Measurements from ENCODE around the gene PNPLA8.
"Not testable (repeated sequence)": the region's sequence is repeated elsewhere in the genome, so short reads cannot be mapped to it uniquely, and the experiment has no call there.

The PNPLA8 gene

DNA sequence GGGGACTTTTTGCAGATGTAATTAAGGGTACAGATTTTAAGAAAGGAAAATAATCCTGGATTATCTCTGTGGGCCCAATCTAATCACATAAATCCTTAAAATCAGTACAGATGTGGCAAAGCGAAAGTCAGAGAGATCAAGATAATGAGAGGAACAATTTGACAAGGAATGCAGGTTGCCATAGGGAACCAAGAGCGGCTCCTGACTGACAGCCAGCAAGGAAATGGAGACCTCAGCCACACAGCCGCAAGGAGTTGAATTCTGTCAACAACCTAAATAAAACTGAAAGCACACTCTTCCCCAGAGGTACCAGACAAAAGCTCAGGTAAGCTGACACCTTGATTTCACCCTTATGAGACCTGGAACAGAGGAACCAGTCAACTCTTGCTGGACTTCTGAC lies 3.4 kb upstream of the PNPLA8 start:
- no peak for DNase-seq (ENCODE audit: low spot score)

GRCh38 chr7:108528183-108528712 lies 2.3 kb upstream of the PNPLA8 start:
- no peak for DNase-seq (ENCODE audit: low spot score)

DNA sequence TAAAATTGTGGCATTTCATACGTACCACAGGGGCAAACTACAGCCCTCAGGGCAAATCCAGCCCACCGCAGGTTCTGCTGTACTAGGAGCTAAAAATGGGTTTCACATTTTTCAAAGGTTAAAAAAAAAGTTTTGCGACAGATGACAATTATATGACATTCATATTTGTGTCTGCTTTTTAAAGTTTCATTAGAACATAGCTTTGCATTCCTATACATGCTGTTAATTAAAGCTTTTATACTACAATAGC lies 758 bp upstream of the PNPLA8 start:
- no peak for DNase-seq (ENCODE audit: low spot score)

- DNase-seq (ENCODE audit: low spot score) = no peak
These were observed 479 bp downstream of the PNPLA8 start for GRCh38 chr7:108525327-108525984.

DNA sequence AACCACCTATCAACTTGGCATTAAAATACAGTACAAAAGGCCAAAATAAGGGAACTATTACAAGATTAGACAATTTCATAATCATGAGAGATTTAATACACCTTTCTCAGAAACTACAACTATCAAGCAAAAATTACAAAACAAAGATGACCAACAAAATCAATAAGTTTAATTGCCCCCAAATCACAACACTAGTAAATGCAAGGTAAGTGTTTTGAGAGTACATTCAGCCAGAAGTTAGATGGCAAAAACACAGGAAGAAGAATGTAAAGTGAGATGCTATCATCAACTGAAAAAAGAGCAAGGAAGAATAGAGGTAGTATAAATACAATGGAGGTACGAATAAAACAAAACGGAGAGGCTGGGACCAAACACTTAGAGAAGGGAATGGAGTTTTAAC lies 3.2 kb downstream of the PNPLA8 start:
- no peak for DNase-seq (ENCODE audit: low spot score)

DNA sequence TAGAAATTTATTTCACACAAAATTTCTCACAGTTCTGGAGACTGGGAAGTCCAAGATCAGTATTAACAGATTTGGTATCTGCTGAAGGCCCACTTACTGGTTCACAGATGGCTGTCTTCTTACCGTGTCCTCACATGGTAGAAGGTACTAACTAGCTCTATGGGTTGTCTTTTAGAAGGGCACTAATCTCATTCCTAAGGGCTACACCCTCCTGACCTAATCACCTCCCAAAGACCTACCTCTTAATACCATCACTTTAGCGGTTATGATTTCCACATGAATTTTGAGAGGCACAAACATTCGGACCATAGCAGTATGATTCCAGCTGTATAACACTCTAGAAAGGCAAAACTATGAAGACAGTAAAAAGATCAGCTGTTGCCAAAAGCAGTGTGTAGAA lies 8.0 kb downstream of the PNPLA8 start:
- DNase-seq (ENCODE audit: low spot score) = no peak

DNA sequence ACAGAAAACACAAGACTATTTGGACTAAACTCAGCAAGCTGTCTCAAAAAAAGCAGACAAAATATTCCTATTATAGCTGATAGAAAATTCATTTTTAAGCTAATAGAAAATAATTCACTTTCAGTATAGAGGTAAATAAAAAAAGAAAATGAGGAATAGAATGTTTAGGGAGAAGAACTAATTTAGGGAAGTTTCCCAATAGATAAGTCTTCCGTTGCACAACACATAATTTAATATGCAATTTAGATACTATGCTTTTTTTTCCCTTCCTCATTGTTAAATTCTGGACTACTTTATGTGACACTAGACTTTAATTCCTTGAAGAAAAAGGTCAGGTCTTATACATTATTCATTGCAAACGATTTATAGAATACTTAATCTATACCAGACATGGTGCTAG lies 10.3 kb downstream of the PNPLA8 start:
- no peak for DNase-seq (ENCODE audit: low spot score)

- DNase-seq (ENCODE audit: low spot score) = no peak
These were observed 10.9 kb downstream of the PNPLA8 start for GRCh38 chr7:108515013-108515412.

DNA sequence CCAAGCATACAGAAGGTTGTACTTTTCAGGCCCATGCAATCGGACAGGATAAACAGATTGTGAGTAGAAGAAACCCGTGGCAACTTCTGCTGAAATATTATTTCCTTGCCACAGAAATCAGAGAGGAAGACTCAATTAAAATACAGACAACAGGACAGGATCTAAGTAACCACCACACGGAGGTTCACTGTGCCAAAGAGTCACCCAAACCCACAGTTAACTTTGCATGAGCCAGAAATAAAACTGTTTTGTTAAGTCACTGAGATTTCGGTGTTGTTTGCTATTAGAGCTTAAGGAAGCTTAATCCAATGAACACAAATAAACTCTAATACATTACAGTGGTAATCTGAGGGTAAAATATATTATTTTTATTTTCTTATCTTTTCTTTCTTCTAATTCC lies 14.0 kb downstream of the PNPLA8 start:
- no peak for DNase-seq (ENCODE audit: low spot score)

DNA sequence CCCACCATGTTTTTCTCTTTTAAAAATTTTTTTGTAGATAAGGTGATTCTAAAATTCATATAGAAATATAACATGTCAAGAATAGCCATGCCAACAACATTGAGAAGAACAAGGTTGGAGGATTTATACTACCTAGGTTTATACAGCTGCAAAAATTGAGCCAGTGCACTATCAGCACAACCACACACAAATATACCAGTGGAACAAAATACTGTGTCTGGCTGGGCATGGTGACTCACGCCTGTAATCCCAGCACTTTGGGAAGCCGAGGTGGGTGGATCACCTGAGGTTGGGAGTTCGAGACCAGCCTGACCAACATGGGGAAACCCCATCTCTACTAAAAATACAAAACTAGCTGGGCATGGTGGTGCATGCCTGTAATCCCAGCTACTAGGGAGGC lies 21.4 kb downstream of the PNPLA8 start:
- DNase-seq (ENCODE audit: low spot score) = not testable (repeated sequence)

DNA sequence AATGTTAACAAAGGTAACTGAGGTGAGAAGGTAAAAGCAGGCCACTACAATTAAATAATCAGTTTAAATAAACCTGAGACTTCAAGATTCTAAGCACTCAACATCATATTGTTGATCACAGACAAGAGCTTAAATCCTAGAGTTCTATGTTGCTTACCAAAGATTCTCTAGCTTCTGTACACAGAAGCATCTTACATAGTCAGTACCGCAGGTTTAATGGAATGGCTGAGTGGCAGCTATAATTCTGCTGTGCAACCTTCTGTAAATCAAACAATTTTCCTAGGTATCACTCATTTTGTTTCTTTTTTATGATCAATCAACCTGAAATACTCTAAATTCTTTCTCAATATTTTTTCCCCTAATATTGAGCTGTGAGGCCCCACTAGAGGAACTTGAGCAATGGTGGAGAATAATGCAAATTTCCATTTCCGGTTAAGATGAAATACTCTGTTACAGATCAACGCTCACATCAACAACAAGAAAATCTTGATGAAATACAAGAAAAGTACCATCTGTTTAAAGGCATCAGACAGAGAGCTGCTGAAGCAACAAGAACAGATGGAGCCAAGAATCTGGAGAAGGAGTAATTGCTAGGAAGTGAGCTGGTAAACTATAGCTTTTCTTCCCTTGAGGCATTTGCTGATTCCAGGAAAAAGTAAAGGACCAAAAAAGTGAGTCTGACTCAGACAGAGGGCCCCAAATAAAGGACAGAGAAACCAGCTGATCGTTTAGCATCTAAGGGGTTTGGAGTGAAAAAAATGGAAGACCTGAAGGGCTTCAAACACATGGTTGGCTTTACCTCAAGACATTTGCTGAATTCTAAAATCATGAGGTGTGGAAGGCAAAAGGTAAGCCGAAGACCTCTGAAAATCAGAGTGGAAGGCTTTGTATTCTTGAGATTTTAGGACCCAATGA lies 22.6 kb downstream of the PNPLA8 start:
- no peak for DNase-seq (ENCODE audit: low spot score)

- DNase-seq (ENCODE audit: low spot score) = no peak
These were observed 26.4 kb downstream of the PNPLA8 start for GRCh38 chr7:108499566-108499965.

GRCh38 chr7:108498481-108498880 lies 27.5 kb downstream of the PNPLA8 start:
- DNase-seq (ENCODE audit: low spot score) = no peak

GRCh38 chr7:108497082-108497725 lies 28.7 kb downstream of the PNPLA8 start:
- DNase-seq (ENCODE audit: low spot score) = no peak

GRCh38 chr7:108492742-108493141 lies 33.2 kb downstream of the PNPLA8 start:
- no peak for DNase-seq (ENCODE audit: low spot score)

DNA sequence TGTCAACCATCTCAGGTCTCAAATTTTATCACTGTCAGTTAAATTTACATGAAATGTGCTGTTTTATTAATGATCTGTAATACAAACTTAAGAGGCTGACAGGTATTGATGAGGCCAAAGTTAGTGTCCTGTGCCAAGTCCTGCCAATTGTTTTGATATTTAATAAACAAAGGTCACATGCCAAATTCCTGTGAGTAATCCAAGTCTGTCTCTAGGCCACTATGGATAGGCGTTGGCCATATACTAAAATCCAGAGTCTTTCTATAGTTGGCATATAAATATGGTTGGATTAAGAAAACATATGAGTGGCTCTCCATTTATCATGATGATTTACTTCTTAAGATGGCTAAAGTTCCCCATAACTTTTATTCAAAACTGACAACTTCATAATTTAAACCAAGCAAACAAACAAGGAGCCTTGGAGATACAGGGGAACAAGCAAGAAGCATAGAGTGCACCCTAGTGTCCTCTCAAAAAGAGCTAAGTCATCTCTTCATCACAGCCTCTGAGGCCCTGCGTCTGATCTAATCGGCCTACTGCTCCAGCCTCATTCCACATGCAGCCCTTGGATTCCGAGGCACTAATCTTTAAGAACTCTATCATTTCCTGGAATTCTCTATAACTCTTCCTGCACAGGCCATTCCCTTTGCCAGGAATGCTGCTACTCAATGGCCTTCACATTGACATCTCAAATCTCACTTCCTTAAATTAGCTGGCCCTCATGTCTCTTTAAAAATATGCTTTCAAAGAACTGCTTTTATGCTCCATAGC lies 37.0 kb downstream of the PNPLA8 start:
- no peak for DNase-seq (ENCODE audit: low spot score)

DNA sequence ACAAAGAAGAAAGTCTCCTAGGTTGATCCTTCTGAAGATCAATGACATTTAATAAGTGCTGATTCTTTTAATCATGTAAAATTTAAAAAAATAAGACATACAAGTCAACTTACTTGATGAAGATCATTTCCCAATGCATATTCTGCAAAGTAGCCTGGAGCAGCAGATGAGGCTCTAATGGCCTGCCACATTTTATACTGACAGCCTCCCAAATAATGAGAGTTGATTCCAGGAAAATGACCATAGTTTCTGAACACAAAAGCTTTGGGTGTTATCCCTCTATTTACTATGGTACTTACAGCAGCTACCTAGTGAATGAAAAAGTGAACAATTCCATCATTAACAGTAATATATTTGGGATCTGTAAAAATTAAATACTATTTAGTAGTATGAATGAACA lies 38.3 kb downstream of the PNPLA8 start:
- DNase-seq (ENCODE audit: low spot score) = no peak

- DNase-seq (ENCODE audit: low spot score) = no peak
These were observed 39.5 kb downstream of the PNPLA8 start for GRCh38 chr7:108486291-108486966.

DNA sequence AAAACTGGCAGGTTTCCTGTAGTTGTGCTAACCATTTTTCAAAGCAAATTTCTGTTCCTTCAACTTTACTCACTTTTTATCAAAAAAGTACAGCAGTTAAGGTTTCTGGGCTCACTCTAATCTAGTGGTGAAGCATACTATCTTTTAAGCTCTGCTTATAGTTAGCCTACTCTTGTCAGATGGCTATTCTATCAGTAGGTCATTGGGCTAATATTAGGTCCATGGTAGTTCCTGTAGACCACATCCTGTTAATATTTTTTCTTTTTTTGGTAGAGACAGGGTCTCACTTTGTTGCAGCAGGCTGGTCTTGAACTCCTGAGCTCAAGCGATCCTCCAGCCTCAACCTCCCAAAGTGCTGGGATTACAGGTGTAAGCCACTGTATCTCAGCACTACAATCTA lies 41.8 kb downstream of the PNPLA8 start:
- no peak for DNase-seq (ENCODE audit: low spot score)

DNA sequence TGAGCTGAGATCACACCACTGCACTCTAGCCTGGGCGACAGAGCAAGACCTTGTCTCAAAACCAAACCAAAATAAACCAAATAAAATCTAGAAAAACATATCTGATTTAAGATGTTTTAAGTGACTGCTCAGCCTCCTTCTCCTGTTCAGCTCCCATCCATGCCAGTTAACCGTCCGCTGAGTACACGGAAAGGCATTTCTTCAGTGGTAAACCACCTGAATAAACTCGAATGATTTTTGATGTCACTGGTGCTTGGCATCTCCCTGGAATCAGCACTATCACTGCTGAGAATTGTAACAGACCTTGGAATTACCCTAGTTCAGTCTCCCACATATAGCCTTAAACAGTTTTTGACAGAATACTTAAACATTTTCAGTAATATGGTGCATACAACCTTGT lies 45.6 kb downstream of the PNPLA8 start:
- DNase-seq (ENCODE audit: low spot score) = no peak

- DNase-seq (ENCODE audit: low spot score) = no peak
These were observed 46.2 kb downstream of the PNPLA8 start for GRCh38 chr7:108479751-108480150.

DNA sequence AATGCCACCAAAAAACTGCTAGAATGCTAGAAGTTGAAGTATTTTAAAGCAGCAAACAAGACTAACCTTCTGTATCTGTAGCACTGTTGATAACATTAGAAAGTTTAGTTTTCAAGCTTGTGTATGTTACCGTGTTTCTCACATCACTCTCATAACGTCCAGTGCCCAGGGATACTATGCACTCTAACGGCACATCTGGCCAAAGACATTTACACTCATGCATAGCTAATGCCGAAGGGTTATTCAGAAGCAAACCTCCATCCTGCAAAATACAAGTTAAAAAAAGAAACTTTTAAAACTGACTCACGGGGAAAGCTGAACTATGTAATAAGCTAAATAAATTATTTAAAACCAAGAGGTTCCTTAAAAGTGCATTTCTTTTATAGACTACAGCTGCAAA lies 46.8 kb downstream of the PNPLA8 start:
- no peak for DNase-seq (ENCODE audit: low spot score)

All from ecto neural progenitor cell (in vitro differentiated cells).